Neuronal stem cell (in vitro differentiated cells): ENCODE results near the gene XXYLT1.

ENCODE experiments used
- DNase-seq: peaks from one replicate; pipeline ENCODE4 v3.0.0-alpha.2; 2013; ENCODE audit warnings: low spot score
- H2AFZ ChIP-seq: one replicate; pipeline ENCODE4 v1.6.1; 2013; ENCODE audit warnings: mild to moderate bottlenecking, low read length, inconsistent platforms
- H2AK5ac ChIP-seq: 2 replicates; pipeline ENCODE4 v1.6.1; 2013; ENCODE audit warnings: low read depth, mild to moderate bottlenecking, inconsistent platforms, low read length, moderate library complexity, mixed read lengths
- H2BK120ac ChIP-seq: 2 replicates; pipeline ENCODE4 v1.6.1; 2013; ENCODE audit warnings: low read depth, mild to moderate bottlenecking, inconsistent platforms, low read length, moderate library complexity, mixed read lengths
- H2BK12ac ChIP-seq: one replicate; pipeline ENCODE4 v1.6.1; 2013; ENCODE audit warnings: low read length, inconsistent platforms
- H2BK15ac ChIP-seq: 2 replicates; pipeline ENCODE4 v1.6.1; 2013; ENCODE audit warnings: mild to moderate bottlenecking, low read length, inconsistent platforms, mixed read lengths
- H2BK5ac ChIP-seq: one replicate; pipeline ENCODE4 v1.6.1; 2013; ENCODE audit warnings: inconsistent platforms, mild to moderate bottlenecking, low read length, moderate library complexity
- H3K14ac ChIP-seq: one replicate; pipeline ENCODE4 v1.6.1; 2013; ENCODE audit warnings: low read length, inconsistent platforms
- H3K18ac ChIP-seq: 2 replicates; pipeline ENCODE4 v1.6.1; 2013; ENCODE audit warnings: low read length, inconsistent platforms
- H3K23ac ChIP-seq: 2 replicates; pipeline ENCODE4 v1.6.1; 2013; ENCODE audit warnings: low read depth, mild to moderate bottlenecking, mixed read lengths, low read length, inconsistent platforms; ENCODE audit not compliant: poor library complexity
- H3K27ac ChIP-seq: replicated peaks from 3 replicates; pipeline ENCODE4 v1.5.1; 2013; ENCODE audit warnings: low read length, inconsistent platforms
- H3K27me3 ChIP-seq, 3 experiments: 2 replicates each; pipeline ENCODE4 v1.6.1; 2013; ENCODE audit warnings: low read length in 3 of 3, mild to moderate bottlenecking in 2 of 3, inconsistent platforms in 1 of 3, low read depth in 1 of 3, mixed read lengths in 1 of 3, moderate library complexity in 1 of 3; ENCODE audit not compliant: control insufficient read depth in 3 of 3, insufficient read depth in 3 of 3
- H3K36me3 ChIP-seq, 2 donors: replicated peaks in 1 of 2; 2 replicates each; pipeline ENCODE4 v1.6.1; 2013; ENCODE audit warnings: low read length in 2 of 2; ENCODE audit not compliant: control insufficient read depth in 2 of 2, insufficient read depth in 2 of 2
- H3K4ac ChIP-seq: 2 replicates; pipeline ENCODE4 v1.6.1; 2013; ENCODE audit warnings: inconsistent platforms, mild to moderate bottlenecking, low read length, moderate library complexity
- H3K4me1 ChIP-seq, 2 donors: 1 replicate in 1 of 2; 2 replicates in 1 of 2; pipeline ENCODE4 v1.6.1; 2013; ENCODE audit warnings: low read length in 2 of 2, low read depth in 1 of 2; ENCODE audit not compliant: control insufficient read depth in 2 of 2, insufficient read depth in 1 of 2
- H3K4me2 ChIP-seq: one replicate; pipeline ENCODE4 v1.6.1; 2013; ENCODE audit warnings: mild to moderate bottlenecking, low read length, inconsistent platforms; ENCODE audit not compliant: insufficient read depth, poor library complexity, severe bottlenecking
- H3K4me3 ChIP-seq, 2 donors: 2 replicates each; pipeline ENCODE4 v1.5.1; 2013; ENCODE audit warnings: low read length in 2 of 2, mild to moderate bottlenecking in 2 of 2, inconsistent platforms in 1 of 2, moderate library complexity in 1 of 2
- H3K79me1 ChIP-seq: one replicate; pipeline ENCODE4 v1.6.1; 2013; ENCODE audit warnings: low read depth, mild to moderate bottlenecking, inconsistent platforms, low read length, moderate library complexity
- H3K9ac ChIP-seq: one replicate; pipeline ENCODE4 v1.6.1; 2013; ENCODE audit warnings: mild to moderate bottlenecking, low read depth, low read length, inconsistent platforms; ENCODE audit not compliant: poor library complexity
- H3K9me3 ChIP-seq, 2 donors: replicated peaks in 1 of 2; 2 replicates each; pipeline versions ENCODE3 to v1.6.1; 2013; ENCODE audit warnings: low read length in 2 of 2, mild to moderate bottlenecking in 2 of 2, inconsistent platforms in 1 of 2, low read depth in 1 of 2, mixed read lengths in 1 of 2, moderate library complexity in 1 of 2; ENCODE audit not compliant: control insufficient read depth in 2 of 2, insufficient read depth in 1 of 2
- H4K8ac ChIP-seq: one replicate; pipeline ENCODE4 v1.6.1; 2013; ENCODE audit warnings: low read depth, mild to moderate bottlenecking, inconsistent platforms, low read length, moderate library complexity
- H4K91ac ChIP-seq: one replicate; pipeline ENCODE4 v1.6.1; 2013; ENCODE audit warnings: low read length, low read depth, mild to moderate bottlenecking, inconsistent platforms; ENCODE audit not compliant: poor library complexity
- WGBS, 2 donors: extraction: QIAGEN DNeasy Blood & Tissue Kit; methylation state at CpG; one replicate each; pipeline ENCODE4 v1.1.7; 2013; ENCODE audit warnings: missing lambda C conversion rate in 2 of 2, mixed read lengths in 1 of 2; ENCODE audit not compliant: insufficient read length in 2 of 2, insufficient replicate concordance in 1 of 2; ENCODE audit errors: extremely low coverage in 2 of 2; 5-methylcytosine and 5-hydroxymethylcytosine counted together

Gene XXYLT1

GRCh38 chr3:195131176-195131575 lies 139.8 kb downstream of the XXYLT1 start:
- no peak for DNase-seq
- Histone ChIP-seq H2BK5ac (no peak overlapping the region), H2AK5ac (no peak overlapping the region), H3K79me1 (no peaks in the 10 kb centered on the region), H3K9me3 (no peaks in the 10 kb centered on the region), H3K23ac (no peak overlapping the region), H2BK15ac (no peak overlapping the region), H4K91ac (no peak overlapping the region), H3K4ac (no peak overlapping the region), H2BK120ac (no peak overlapping the region), H3K18ac (no peak overlapping the region), H3K4me2 (no peak overlapping the region), H3K4me3 (no peak overlapping the region), H2BK12ac (no peak overlapping the region), H3K14ac (no peak overlapping the region), H3K9ac (no peak overlapping the region), H4K8ac (no peak overlapping the region), H3K4me1 (peaks cover 0 to 3% of the 10 kb centered on the region in 2 donors), H2AFZ (no peak overlapping the region), H3K27me3 (no peaks in the 10 kb centered on the region), H3K36me3 (no peaks in the 10 kb centered on the region), H3K27ac (no peak overlapping the region)
- WGBS, 2 donors, result 100% methylated on average over 2 of the region's 4 CpGs; no CpG with 5 or more reads in 1 of the 2 donors

- Histone ChIP-seq H3K27me3 (no peaks in the 10 kb centered on the region), H3K4me1 (peaks cover 3 to 5% of the 10 kb centered on the region in 2 donors), H2BK15ac (no peak overlapping the region), H3K4me3 (no peak overlapping the region), H3K27ac (no peak overlapping the region), H3K36me3 (no peaks in the 10 kb centered on the region), H2AFZ (no peak overlapping the region), H4K8ac (no peak overlapping the region), H3K4me2 (no peak overlapping the region), H3K9me3 (no peaks in the 10 kb centered on the region), H2AK5ac (no peak overlapping the region), H4K91ac (no peak overlapping the region), H3K79me1 (no peaks in the 10 kb centered on the region), H3K18ac (no peak overlapping the region), H3K4ac (no peak overlapping the region), H3K23ac (no peak overlapping the region), H2BK5ac (no peak overlapping the region), H3K9ac (no peak overlapping the region), H2BK12ac (no peak overlapping the region), H2BK120ac (no peak overlapping the region), H3K14ac (no peak overlapping the region)
- WGBS, 2 donors, result no CpG with 5 or more reads among the region's 11 CpGs
- no peak for DNase-seq
Measured at GRCh38 chr3:195129644-195130492, 141.1 kb downstream of the XXYLT1 start.

DNA sequence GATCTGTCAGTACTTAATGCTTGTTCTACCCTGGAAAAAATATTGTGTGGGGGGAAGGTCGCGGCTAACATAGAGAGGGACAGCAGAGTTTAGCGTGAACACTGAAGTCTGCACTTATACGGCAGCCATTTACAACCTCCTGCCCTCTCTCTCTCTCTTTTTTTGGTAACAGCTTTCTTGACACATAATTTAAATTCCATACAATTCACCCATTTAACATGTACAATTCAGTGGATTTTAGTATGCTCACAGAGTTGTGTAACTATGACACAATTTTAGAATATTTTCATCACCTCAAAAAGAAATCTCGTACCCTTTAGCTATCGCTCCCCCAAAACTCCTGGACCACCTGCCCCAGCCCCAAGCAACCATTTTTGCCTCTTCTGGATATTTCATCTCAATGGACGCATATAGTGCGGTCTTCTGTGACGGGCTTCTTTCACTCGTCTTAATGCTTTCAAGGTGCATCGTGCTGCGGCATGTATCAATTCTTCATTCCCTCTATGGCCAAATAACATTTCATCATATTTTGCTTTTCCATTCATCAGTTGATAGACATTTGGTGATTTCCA lies 141.8 kb downstream of the XXYLT1 start:
- Histone ChIP-seq H2BK120ac (no peak overlapping the region), H3K14ac (no peak overlapping the region), H3K4me2 (no peak overlapping the region), H2AFZ (no peak overlapping the region), H3K9ac (no peak overlapping the region), H3K4me3 (no peak overlapping the region), H3K23ac (no peak overlapping the region), H2BK12ac (no peak overlapping the region), H3K4ac (no peak overlapping the region), H3K4me1 (peaks cover 3 to 5% of the 10 kb centered on the region in 2 donors), H3K27ac (no peak overlapping the region), H3K79me1 (no peaks in the 10 kb centered on the region), H4K8ac (no peak overlapping the region), H3K18ac (no peak overlapping the region), H3K36me3 (no peaks in the 10 kb centered on the region), H2BK15ac (no peak overlapping the region), H3K9me3 (no peaks in the 10 kb centered on the region), H4K91ac (no peak overlapping the region), H2BK5ac (no peak overlapping the region), H2AK5ac (no peak overlapping the region), H3K27me3 (no peaks in the 10 kb centered on the region)
- no peak for DNase-seq
- WGBS, 2 donors, result no CpG with 5 or more reads among the region's 12 CpGs

- no peak overlapping the region for H3K4me3 ChIP-seq
Measured at GRCh38 chr3:195128255-195129071, 142.5 kb downstream of the XXYLT1 start.

More at GRCh38 chr3:195128255-195129071, 142.5 kb downstream of the XXYLT1 start:
- Histone ChIP-seq H2BK15ac (no peak overlapping the region), H3K36me3 (no peaks in the 10 kb centered on the region), H2BK5ac (no peak overlapping the region), H3K27ac (no peak overlapping the region), H2BK12ac (no peak overlapping the region), H2AK5ac (no peak overlapping the region), H3K18ac (no peak overlapping the region), H3K4ac (no peak overlapping the region), H3K9ac (no peak overlapping the region), H3K27me3 (no peaks in the 10 kb centered on the region), H3K14ac (peak overlapping the region; percentile 23), H3K4me2 (no peak overlapping the region), H3K9me3 (no peaks in the 10 kb centered on the region), H2BK120ac (no peak overlapping the region), H4K8ac (no peak overlapping the region), H3K23ac (no peak overlapping the region), H4K91ac (no peak overlapping the region), H3K4me1 (peaks cover 4 to 5% of the 10 kb centered on the region in 2 donors), H2AFZ (no peak overlapping the region), H3K79me1 (peaks cover 2% of the 10 kb centered on the region)
- no CpG with 5 or more reads among the region's 7 CpGs for WGBS, 2 donors
- DNase-seq, result no peak
